ENCODE measurements around the gene SIPA1L3.
"Not testable (repeated sequence)": the region's sequence is repeated elsewhere in the genome, so short reads cannot be mapped to it uniquely, and the experiment has no call there.

The SIPA1L3 gene

DNA sequence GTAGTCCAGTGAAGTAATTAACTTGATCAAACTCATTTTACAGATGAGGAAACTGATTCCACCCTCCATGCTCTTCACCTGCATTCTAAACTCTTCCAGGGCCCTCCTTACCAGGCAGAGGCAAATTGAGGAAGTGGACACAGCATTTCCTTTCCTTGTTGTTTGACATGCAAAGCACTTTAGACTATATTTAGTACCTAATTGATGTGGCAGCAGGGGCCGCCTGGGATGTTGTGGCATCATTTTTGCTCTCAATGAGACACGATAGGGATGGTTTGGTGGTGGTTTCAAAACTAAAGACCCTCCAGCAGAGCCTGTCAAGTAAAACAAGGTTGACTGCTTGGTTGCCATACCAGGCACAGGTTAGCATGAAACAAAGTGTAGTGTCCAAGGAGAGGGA, 7.9 kb downstream of the SIPA1L3 start:
- TF ChIP-seq, protein P1, sequence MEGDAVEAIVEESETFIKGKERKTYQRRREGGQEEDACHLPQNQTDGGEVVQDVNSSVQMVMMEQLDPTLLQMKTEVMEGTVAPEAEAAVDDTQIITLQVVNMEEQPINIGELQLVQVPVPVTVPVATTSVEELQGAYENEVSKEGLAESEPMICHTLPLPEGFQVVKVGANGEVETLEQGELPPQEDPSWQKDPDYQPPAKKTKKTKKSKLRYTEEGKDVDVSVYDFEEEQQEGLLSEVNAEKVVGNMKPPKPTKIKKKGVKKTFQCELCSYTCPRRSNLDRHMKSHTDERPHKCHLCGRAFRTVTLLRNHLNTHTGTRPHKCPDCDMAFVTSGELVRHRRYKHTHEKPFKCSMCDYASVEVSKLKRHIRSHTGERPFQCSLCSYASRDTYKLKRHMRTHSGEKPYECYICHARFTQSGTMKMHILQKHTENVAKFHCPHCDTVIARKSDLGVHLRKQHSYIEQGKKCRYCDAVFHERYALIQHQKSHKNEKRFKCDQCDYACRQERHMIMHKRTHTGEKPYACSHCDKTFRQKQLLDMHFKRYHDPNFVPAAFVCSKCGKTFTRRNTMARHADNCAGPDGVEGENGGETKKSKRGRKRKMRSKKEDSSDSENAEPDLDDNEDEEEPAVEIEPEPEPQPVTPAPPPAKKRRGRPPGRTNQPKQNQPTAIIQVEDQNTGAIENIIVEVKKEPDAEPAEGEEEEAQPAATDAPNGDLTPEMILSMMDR (IDR thresholded peaks at IDR 0.05; ENCODE audit: insufficient read depth, missing control alignments), result no peak
- no peak for FAIRE-seq
- DNase-seq (ENCODE audit: insufficient read length, low spot score), result no peak

DNA sequence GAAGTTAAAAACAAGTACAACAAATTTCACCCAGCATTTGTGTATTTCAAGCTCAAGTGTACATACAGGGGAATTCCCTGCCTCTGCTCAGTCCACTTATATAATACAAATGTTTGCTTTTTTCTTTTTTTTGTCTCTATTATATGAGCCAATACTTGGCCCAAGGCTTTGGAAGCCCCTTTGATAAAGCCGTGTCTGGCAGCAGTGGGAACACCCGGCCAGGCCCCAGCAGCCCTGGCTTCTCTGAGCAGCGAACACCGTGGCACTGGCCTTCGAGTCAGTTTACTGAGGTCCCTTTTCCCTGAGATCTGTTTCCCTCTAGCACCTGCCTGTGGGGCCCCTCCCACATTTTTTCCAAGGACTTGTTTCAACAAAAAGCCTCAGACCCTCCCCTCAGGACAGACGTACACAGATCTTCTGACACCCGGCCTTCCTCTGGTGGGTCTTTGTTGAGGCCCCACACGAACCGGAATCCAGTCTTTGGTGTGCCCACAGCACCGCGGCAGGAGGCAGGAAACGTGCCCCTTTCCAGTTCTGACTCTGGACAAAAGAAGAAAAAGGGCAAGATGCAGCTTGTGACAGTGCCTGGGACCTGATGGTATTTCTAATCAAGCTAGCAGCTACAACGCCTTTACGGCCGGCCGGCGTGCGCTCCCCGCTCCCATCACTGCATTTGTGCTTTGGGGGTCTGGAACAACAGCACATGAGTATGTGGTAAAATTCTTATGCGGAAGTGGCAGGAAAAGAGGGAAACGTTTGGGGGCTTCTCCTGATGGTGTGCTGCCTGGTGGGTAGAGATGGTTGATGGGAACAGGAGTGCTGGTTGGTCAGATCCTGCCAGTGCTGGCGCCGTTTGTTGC, 13.8 kb downstream of the SIPA1L3 start:
- TF ChIP-seq, protein P1 (IDR thresholded peaks at IDR 0.05; ENCODE audit: insufficient read depth, missing control alignments), result no peak
- FAIRE-seq, result no peak
- no peak for DNase-seq (ENCODE audit: insufficient read length, low spot score)

DNA sequence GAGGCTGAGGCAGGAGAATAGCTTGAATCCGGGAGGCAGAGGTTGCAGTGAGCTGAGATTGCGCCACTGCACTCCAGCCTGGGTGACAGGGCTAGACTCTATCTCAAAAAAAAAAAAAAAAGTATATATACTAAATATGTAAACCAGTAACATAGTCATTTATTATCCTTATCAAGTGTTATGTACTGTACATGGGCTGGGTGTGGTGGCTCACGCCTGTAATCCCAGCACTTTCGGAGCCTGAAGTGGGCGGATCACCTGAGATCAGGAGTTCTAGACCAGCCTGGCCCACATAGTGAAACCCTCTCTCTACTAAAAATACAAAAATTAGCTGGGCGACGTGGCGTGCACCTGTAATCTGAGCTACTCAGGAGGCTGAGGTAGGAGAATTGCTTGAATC, 17.6 kb downstream of the SIPA1L3 start:
- FAIRE-seq; DNase-seq (ENCODE audit: insufficient read length, low spot score): not testable (repeated sequence)

DNA sequence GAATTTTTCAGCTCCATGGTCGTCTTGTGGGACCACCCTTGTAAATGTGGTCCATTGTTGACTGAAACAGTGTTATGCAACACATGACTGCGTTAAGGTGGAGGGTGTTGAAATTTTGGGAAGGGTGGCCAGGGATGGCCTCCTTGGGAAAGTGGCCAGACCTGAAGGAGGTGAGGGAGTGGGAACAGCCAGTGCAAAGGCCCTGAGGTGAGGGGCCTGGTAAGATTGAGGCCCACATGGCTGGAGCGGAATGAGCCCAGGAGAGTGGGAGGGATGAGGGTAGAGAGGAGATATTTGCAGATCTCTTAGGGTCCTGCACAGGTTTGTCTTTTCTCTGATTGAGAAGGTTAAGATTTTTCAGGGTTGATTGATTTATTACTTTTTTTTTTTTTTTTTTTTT, 18.2 kb downstream of the SIPA1L3 start:
- FAIRE-seq, result no peak
- TF ChIP-seq, protein P1 (IDR thresholded peaks at IDR 0.05; ENCODE audit: insufficient read depth, missing control alignments), result no peak
- no peak for DNase-seq (ENCODE audit: insufficient read length, low spot score)

DNA sequence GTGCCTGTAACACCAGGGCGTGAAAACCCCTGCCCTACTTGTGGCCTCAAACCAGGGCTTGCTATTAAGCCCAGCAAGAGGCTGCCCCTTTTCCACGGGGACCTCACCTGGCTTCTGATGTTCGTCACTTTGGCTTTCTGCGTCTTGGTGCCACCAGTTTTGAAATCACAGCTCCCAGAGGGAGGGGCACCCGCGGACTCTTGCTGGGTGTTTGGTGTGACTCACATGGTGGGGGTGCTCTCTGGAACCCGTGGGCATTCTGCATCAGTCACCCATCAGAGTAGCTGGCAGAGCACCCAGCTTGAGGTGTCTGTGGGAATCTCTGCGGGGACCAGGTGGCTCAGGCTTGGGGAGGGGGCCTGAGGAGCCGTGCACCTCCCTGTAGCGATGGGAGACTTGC, 19.2 kb downstream of the SIPA1L3 start:
- TF ChIP-seq, protein P1 (IDR thresholded peaks at IDR 0.05; ENCODE audit: insufficient read depth, missing control alignments), result no peak
- FAIRE-seq (no peak), DNase-seq (ENCODE audit: insufficient read length, low spot score) (no peak)

DNA sequence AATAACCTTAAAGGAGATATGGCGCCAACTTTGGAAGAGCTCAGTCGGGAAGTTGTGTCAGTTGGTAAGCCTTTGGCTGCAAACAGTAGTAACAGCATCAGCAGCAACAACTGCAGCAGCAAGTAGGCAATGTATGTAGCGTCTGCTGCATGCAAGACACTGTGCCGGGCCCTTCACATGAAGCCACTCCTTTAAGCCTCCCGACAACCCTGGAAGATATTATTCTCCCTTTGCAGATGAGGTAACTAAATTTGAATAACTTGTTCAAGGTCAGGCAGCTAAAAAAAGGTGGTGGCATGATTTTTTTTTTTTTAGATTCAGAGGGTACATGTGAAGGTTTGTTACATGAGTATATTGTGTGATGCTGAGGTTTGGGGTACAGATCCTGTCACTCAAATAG, 19.7 kb downstream of the SIPA1L3 start:
- DNase-seq (ENCODE audit: insufficient read length, low spot score) (no peak), FAIRE-seq (no peak)

DNA sequence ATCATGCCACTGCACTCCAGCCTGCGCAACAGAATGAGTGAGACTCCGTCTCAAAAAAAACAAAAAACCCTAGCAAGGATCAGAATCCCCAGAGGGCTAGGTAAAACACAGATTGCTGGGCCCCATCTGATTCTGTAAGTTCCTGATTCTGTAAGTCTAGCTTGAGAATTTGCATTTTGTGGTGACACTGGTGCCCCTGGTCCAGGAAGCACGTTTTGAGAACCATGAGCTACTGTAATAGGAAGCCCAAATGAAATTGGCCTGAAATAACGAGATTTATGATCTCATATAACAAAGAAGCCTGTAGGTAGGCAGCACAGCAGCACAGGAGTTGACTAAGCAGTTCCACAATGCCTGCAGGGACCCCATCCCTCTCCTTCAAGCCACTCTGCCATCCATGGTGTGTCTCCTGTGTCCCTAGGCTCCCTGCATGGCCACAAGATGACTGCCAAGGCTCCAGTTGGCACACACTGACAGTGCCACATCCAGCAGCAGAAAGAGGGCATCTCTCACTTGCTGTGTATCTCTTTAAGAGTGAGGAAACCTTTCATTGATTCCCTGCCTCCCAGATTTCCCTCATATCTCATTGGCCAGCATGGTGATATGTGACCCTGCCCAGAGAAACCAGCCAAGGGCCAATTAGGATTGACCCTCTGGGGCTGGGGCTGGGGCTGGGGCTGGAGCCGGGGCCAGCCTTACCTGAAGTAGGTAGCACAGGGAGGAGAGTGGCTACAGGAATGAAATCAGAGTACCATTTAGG, 21.7 kb downstream of the SIPA1L3 start:
- TF ChIP-seq, protein P1 (IDR thresholded peaks at IDR 0.05; ENCODE audit: insufficient read depth, missing control alignments), result no peak
- no peak for FAIRE-seq
- DNase-seq (ENCODE audit: insufficient read length, low spot score), result no peak

More for the DNA sequence above, 19.7 kb downstream of the SIPA1L3 start:
- TF ChIP-seq, protein P1 (IDR thresholded peaks at IDR 0.05; ENCODE audit: insufficient read depth, missing control alignments), result no peak

Measured in D721Med (cell line).